Activated B cell treated with CpG ODN at 0.5 μM for 24 hours (primary cell): ENCODE measurements around the gene NDST1. TPM values are rescaled to one million over a fixed set of nuclear protein-coding genes. Genes with fewer than 3 reads are reported as not detected.

ENCODE experiments used
- ATAC-seq: fragments of 200-7000 bp; cut with Tn5 transposase; one replicate; pipeline ENCODE4 v1.10.0; 2021; ENCODE audit warnings: low read depth, mild to moderate bottlenecking, moderate library complexity
- CTCF ChIA-PET: fragments of 350-600 bp; sonication (Branson Sonifier 250); formaldehyde crosslinking; loops from one replicate; lab custom pipeline; 2021; ENCODE audit warnings: antibody characterized with exemption; lab: Charles Lee
- POLR2A ChIA-PET: fragments of 350-600 bp; sonication (Branson Sonifier 250); formaldehyde crosslinking; loops from one replicate; lab custom pipeline; 2021; ENCODE audit warnings: antibody characterized with exemption; lab: Charles Lee
- DNase-seq: peaks from one replicate; pipeline ENCODE4 v3.0.0; 2022
- H3K27ac Mint-ChIP-seq: one replicate; pipeline ENCODE4 v1.8.0; 2020; ENCODE audit warnings: mixed read lengths
- H3K27me3 Mint-ChIP-seq: one replicate; pipeline ENCODE4 v1.8.0; 2021; ENCODE audit warnings: mixed read lengths
- H3K36me3 Mint-ChIP-seq: one replicate; pipeline ENCODE4 v1.8.0; 2021; ENCODE audit warnings: low read depth, mixed read lengths
- H3K4me1 Mint-ChIP-seq: one replicate; pipeline ENCODE4 v1.8.0; 2021; ENCODE audit warnings: mixed read lengths
- H3K4me3 Mint-ChIP-seq: one replicate; pipeline ENCODE4 v1.8.0; 2020; ENCODE audit warnings: mild to moderate bottlenecking, mixed read lengths
- H3K9me3 Mint-ChIP-seq: one replicate; pipeline ENCODE4 v1.8.0; 2020; ENCODE audit warnings: mixed read lengths
- intact Hi-C: fragments of 100-400 bp; cut with micrococcal nuclease; formaldehyde crosslinking; loops from one replicate; pipeline ENCODE4 v1.15.1; 2024
- total RNA-seq: library from RNA; stranded (reverse); gene quantifications from 2 replicates; pipeline ENCODE4 v1.2.3, GENCODE V29; 2022
- TF ChIP-seq, protein P1 (sequence below): fragments of 200-600 bp; IDR thresholded peaks from one replicate; pipeline ENCODE4 v1.8.0; 2022; ENCODE audit warnings: antibody characterized with exemption, mild to moderate bottlenecking

NDST1 gene
- total RNA-seq, 1 donor from 2014 or later: 8.1 TPM

- H3K4me3 Mint-ChIP-seq: no peak overlapping the region
- H3K27ac Mint-ChIP-seq: no peak overlapping the region
- intact Hi-C loops: no loop called here
- ChIA-PET POLR2A (no interaction called here), CTCF (interaction anchor here (1.1 kb wide), 1 partner anchor 68 kb away, joined by 3 read pairs; no protein-coding TSS in a partner anchor)
- no peaks in the 10 kb centered on the region for H3K4me1 Mint-ChIP-seq
- TF ChIP-seq, protein P1, sequence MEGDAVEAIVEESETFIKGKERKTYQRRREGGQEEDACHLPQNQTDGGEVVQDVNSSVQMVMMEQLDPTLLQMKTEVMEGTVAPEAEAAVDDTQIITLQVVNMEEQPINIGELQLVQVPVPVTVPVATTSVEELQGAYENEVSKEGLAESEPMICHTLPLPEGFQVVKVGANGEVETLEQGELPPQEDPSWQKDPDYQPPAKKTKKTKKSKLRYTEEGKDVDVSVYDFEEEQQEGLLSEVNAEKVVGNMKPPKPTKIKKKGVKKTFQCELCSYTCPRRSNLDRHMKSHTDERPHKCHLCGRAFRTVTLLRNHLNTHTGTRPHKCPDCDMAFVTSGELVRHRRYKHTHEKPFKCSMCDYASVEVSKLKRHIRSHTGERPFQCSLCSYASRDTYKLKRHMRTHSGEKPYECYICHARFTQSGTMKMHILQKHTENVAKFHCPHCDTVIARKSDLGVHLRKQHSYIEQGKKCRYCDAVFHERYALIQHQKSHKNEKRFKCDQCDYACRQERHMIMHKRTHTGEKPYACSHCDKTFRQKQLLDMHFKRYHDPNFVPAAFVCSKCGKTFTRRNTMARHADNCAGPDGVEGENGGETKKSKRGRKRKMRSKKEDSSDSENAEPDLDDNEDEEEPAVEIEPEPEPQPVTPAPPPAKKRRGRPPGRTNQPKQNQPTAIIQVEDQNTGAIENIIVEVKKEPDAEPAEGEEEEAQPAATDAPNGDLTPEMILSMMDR: no peak
- H3K9me3 Mint-ChIP-seq: no peaks in the 10 kb centered on the region
- ATAC-seq (no peak), DNase-seq (no peak)
- H3K36me3 Mint-ChIP-seq: peaks cover 7% of the 10 kb centered on the region
- H3K27me3 Mint-ChIP-seq: no peaks in the 10 kb centered on the region
Observed at GRCh38 chr5:150527038-150527437, 19.1 kb downstream of the NDST1 start.

DNA sequence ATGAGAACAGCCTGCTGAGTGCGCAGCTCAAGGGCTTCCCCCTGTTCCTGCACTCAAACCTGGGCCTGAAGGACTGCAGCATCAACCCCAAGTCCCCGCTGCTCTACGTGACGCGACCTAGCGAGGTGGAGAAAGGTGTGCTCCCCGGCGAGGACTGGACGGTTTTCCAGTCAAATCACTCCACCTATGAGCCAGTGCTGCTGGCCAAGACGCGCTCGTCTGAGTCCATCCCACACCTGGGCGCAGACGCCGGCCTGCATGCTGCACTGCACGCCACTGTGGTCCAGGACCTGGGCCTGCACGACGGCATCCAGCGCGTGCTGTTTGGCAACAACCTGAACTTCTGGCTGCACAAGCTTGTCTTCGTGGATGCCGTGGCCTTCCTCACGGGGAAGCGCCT lies 19.9 kb downstream of the NDST1 start:
- DNase-seq (no peak), ATAC-seq (no peak)
- ChIA-PET CTCF (no interaction called here), POLR2A (no interaction called here)
- H3K27me3 Mint-ChIP-seq: no peaks in the 10 kb centered on the region
- no peaks in the 10 kb centered on the region for H3K4me1 Mint-ChIP-seq
- intact Hi-C loops: no loop called here
- no peak overlapping the region for H3K4me3 Mint-ChIP-seq
- TF ChIP-seq, protein P1: no peak
- H3K9me3 Mint-ChIP-seq: no peaks in the 10 kb centered on the region
- H3K27ac Mint-ChIP-seq: no peak overlapping the region
- H3K36me3 Mint-ChIP-seq: peaks cover 9% of the 10 kb centered on the region

GRCh38 chr5:150528924-150529546 lies 21.1 kb downstream of the NDST1 start:
- Mint-ChIP-seq H3K36me3 (peaks cover 10% of the 10 kb centered on the region), H3K27ac (no peak overlapping the region), H3K27me3 (no peaks in the 10 kb centered on the region), H3K4me3 (no peak overlapping the region), H3K4me1 (no peaks in the 10 kb centered on the region), H3K9me3 (no peaks in the 10 kb centered on the region)
- ChIA-PET CTCF (no interaction called here), POLR2A (interaction anchor here (0.6 kb wide), 1 partner anchor 152 kb away, joined by 3 read pairs; no protein-coding TSS in a partner anchor)
- no peak for ATAC-seq
- intact Hi-C loops: no loop called here
- no peak for DNase-seq
- TF ChIP-seq, protein P1: no peak

GRCh38 chr5:150529555-150529954 lies 21.6 kb downstream of the NDST1 start:
- ATAC-seq (no peak), DNase-seq (no peak)
- TF ChIP-seq, protein P1: no peak
- Mint-ChIP-seq H3K9me3 (no peaks in the 10 kb centered on the region), H3K4me1 (no peaks in the 10 kb centered on the region), H3K36me3 (peaks cover 12% of the 10 kb centered on the region), H3K27me3 (no peaks in the 10 kb centered on the region), H3K27ac (no peak overlapping the region), H3K4me3 (no peak overlapping the region)
- CTCF ChIA-PET: no interaction called here
- POLR2A ChIA-PET: interaction anchor here (1.6 kb wide), 1 partner anchor 80 kb away, joined by 4 read pairs; the partner anchor contains the start of gene RPS14
- intact Hi-C loops: no loop called here

GRCh38 chr5:150530423-150530822 lies 22.5 kb downstream of the NDST1 start:
- intact Hi-C loops: no loop called here
- TF ChIP-seq, protein P1: no peak
- Mint-ChIP-seq H3K9me3 (no peaks in the 10 kb centered on the region), H3K27me3 (no peaks in the 10 kb centered on the region), H3K4me1 (no peaks in the 10 kb centered on the region), H3K4me3 (no peak overlapping the region), H3K27ac (no peak overlapping the region), H3K36me3 (peaks cover 18% of the 10 kb centered on the region)
- POLR2A ChIA-PET: interaction anchor here (1.6 kb wide), 1 partner anchor 81 kb away, joined by 4 read pairs; the partner anchor contains the start of gene RPS14
- no peak for DNase-seq
- CTCF ChIA-PET: no interaction called here
- no peak for ATAC-seq
